GM19438 (cell line): ENCODE data around the gene TOX2.

Experiments
- ATAC-seq: cut with Tn5 transposase; IDR thresholded peaks from one replicate; pipeline ENCODE4 v1.9.1; 2021; ENCODE audit warnings: low read depth; ENCODE audit not compliant: unreplicated experiment

The TOX2 gene

DNA sequence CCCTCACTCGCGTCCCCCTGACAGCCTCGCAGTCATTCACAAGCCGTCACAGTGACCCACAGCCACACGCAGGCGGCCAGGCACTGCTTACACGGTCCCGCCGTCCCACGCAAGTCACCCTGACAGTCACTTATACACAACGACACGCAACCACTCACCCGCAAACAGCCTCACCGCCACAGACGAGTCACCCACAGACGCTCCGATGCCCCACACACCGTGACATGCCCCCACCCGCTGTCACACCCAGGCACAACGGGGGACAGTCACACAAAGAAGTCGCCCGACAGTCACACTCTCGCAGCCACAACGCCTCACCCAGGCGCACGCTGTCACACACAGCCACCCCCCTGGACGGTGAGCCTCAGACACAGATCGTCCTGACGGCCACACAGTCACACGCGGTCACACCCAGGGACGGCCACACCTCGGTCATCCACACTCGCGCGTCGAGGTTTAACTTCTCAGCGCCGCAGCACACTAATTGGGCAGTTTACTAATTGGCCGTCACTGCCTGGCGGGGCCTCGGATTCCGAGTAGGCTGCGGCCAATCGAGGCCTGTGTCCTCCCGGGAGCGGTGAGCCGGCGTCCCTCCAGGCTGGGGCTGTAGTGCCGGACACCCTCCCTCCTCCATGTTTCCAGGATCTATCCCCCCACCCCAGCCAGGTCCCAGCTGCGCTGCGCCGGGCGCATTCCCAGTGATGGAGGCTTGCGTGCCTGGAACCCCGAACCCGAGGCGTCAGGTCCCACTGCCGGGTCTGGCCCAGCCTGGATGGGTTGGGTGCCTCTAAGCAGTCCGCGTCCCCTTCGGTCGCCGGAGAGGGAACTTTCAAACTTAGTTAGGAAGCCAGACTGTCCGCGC lies 790 bp downstream of the TOX2 start:
- no peak for ATAC-seq

DNA sequence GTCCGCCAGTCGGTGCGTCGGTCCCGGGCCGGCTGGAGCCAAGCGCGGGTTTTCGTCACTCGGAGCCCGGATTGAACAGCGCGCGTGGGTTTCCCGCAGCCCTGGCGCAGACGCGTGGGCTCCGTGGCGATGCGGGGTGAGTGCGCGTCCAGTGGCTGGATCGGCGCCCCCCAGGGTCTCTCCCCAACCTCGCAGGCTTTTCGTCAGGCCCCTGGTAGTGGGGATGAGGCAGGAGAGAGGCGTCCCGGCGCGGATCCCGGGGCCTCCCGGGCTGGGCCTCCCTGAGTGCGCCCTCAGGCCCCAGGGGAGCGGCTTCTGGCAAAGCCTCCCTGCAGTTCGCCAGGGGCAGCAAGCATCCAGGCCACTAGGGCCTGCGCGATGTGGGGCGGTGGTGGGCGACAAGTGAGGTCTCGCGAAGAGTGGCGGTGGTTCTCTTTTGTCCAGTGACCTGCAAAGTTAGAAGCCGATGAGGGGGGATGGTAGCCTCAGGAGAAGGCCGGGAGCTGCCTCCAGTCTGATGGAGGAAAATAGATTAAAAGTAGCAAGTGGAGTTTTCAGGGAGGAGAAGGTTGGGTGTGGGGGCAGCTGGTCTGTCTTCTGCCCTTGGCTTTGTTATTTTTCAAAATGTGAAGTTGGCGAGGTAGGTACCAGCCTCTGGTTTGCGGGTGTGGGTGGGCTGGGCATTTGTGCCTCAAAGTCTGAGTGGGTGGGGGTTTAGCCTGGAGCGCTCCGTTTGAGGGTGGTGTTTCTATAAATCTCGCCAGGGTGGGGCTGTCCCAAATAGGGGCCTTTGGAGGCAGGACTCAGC lies 1.6 kb downstream of the TOX2 start:
- no peak for ATAC-seq

- no peak for ATAC-seq
These were observed 2.3 kb downstream of the TOX2 start for GRCh38 chr20:43916881-43917371.

- no peak for ATAC-seq
These were observed 2.7 kb downstream of the TOX2 start for GRCh38 chr20:43917380-43917779.

- ATAC-seq, result no peak
These were observed 5.2 kb downstream of the TOX2 start for GRCh38 chr20:43919686-43920403.

DNA sequence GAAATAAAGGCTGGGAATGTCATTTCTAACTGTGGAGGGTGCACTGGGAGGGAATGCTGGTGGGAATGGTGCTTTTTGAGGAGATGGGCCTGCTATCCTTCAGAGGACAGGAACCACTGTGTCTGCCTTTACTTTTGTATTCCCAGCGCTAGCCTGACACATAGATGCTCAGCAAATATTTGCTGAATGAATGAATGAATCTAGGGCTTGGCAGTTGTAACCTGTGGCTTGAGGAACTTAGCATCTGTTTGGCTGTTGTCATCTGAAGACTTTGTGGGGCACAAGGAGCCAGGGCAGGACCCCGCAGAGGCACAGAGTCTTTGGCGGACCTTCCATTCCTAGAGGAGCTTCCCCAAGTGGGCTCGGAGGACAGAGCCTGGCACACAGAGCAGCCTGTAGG lies 6.1 kb downstream of the TOX2 start:
- no peak for ATAC-seq

- no peak for ATAC-seq
These were observed 6.7 kb downstream of the TOX2 start for GRCh38 chr20:43921227-43921780.

DNA sequence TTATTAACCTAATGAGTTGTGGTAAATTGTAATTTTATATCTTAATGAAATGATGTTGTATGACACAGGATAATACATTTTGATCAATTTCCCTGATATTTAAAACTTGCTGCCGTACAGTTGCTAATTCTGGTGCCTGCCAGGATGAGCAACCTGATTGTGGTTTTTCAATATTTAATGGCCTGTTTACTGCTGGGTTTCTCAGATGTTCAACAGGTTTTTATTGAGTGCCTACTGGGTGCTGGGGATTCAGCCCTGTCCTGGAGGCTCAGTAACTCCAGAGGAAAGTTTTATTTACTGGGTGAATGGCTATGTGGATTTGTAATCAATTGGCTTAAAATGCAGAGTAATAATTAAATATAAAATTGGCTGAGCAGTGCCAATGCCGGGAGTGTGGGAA lies 8.0 kb downstream of the TOX2 start:
- no peak for ATAC-seq

- no peak for ATAC-seq
These were observed 8.7 kb downstream of the TOX2 start for GRCh38 chr20:43923322-43923721.

DNA sequence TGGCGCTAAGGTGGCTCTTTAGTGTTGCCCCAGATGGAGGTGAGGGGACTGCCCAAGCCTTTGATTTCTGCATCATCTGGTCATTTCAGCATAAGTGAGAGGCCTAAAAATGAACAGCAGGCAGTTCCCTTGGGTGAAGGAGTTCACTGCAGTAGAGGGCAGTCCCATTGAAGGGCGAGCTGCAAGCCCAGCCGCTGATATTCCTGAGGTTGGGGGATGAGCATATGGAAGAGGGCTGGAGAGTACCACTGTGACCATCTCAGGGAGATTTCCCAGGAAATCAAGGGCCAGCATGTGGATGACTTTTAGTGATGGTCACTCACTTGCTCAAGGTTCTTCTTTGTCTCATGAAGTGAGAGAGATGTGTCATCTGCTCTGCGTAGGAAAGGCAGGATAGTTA lies 9.3 kb downstream of the TOX2 start:
- ATAC-seq, result no peak

GRCh38 chr20:43925215-43925614 lies 10.6 kb downstream of the TOX2 start:
- ATAC-seq, result no peak

- no peak for ATAC-seq
These were observed 11.1 kb downstream of the TOX2 start for GRCh38 chr20:43925801-43926200.

GRCh38 chr20:43926287-43927050 lies 11.8 kb downstream of the TOX2 start:
- no peak for ATAC-seq

DNA sequence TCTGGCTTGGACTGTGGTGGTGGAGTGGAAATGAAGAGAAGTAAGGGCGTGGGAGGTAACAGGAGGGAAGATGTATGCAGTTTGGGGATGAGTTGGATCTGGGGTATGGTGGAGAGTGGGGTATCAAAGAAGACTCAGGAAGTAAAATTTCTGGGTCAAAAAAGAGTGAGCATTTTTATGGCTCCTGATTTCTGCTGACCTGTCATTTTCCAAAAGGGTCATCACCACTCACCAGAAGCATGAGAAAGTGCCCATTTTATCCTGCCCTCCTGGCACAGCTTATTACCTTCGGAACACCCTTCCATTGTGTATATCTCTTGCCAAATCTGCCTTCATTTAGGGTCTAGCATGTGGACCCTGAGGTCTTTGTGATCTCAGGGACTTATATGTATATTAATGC lies 17.3 kb downstream of the TOX2 start:
- ATAC-seq, result no peak

- no peak for ATAC-seq
These were observed 20.2 kb downstream of the TOX2 start for GRCh38 chr20:43934833-43935232.

DNA sequence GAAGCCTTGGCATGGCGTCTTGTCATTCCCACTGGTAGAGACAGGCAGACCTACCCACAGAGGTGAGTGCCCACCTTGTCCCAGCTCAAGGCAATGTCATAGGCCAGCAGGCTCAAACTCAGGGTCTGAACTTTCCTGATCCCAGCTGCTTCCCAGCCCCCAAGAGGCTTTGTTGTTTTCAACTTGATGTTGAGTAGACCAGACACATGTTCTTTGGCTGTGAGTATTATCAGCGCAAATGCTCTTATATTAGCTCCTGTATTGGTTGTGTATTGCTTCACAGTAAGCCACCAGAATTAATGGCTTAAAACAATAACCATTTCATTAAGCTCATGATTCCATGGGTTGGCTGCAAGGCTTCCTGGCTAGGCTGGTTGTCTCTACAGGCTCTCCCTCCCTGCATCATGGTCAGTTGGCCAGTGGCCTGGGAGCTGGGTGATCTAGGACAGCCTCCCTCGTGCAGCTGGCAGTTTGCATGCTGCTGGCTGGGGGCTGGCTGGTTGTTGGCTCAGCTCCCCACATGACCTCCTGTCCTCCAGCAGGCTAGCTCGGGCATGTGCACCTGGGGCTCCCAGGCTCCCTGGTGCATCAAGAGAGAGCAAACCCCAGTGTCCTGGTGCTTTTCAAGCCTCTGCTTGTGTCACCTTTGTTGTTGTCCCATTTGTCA lies 21.6 kb downstream of the TOX2 start:
- no peak for ATAC-seq

- no peak for ATAC-seq
These were observed 22.2 kb downstream of the TOX2 start for GRCh38 chr20:43936805-43937204.

- no peak for ATAC-seq
These were observed 22.9 kb downstream of the TOX2 start for GRCh38 chr20:43937591-43937990.

DNA sequence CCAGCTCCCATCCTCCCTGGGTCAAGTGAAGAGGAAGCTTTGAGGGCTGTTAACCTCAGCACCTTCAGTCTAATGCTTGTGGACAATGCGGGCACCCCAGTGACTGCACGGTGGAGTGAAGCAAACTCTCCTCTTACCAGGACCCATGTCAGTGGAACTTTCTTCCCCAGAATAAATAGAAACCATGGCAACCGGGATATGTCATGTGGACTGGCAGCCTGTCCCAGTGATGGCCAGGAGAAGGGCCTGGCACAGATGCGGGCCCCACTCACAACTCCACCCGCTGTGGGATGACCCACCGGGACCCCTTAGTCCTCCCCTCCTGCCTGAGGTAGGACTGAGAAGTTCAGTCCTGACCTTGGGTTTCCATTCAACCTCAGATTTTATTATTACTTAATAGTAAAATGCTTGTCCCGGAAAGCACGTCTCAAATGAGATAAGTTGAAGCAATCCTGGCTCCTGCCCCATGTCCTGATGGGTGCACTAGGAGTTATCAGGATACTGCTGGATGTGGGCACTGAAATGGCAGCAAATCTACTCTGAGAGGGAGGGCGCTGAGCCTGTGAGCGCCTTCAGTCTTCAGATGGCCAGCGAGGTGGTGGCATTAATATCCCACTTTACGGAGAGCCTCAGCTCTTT lies 23.5 kb downstream of the TOX2 start:
- ATAC-seq, result no peak
